ENCODE results near the gene PATZ1.

Gene PATZ1

GRCh38 chr22:31281733-31282132 lies 64.4 kb downstream of the PATZ1 start:
- no peak for DNase-seq

DNA sequence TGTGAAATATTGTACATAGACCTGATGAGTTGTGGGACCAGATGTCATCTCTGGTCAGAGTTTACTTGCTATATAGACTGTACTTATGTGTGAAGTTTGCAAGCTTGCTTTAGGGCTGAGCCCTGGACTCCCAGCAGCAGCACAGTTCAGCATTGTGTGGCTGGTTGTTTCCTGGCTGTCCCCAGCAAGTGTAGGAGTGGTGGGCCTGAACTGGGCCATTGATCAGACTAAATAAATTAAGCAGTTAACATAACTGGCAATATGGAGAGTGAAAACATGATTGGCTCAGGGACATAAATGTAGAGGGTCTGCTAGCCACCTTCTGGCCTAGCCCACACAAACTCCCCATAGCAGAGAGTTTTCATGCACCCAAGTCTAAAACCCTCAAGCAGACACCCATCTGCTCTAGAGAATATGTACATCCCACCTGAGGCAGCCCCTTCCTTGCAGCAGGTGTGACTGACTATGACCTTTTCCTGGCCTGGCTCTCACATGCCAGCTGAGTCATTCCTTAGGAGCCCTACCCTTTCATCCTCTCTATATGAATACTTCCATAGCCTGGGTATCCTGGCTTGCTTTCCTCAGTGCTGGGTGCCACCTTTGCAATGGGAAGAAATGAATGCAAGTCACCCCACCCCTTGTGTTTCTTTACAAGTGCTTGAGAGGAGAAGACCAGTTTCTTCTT lies 66.2 kb downstream of the PATZ1 start:
- DNase-seq, result no peak

DNA sequence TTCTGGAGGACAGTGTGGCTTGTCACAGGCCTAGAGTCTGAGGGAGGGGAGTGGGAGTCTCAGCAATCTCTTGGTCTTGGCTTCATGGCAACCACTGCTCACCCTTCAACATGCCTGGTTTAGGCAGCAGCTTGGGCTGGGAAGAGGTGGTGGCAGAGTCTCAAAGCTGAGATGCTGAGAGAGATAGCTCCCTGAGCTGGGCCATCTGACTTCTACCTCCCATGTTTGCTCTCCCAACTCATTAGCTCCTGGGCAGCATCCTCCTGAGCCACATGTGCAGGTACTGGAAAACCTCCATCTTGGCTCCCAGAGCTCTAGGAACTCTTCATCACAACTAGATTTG lies 66.8 kb downstream of the PATZ1 start:
- no peak for DNase-seq

- DNase-seq, result no peak
Observed at GRCh38 chr22:31278626-31279326, 67.4 kb downstream of the PATZ1 start.

GRCh38 chr22:31278151-31278621 lies 68.0 kb downstream of the PATZ1 start:
- DNase-seq, result no peak

- DNase-seq, result no peak
Observed at GRCh38 chr22:31277741-31278140, 68.4 kb downstream of the PATZ1 start.

- DNase-seq, result no peak
Observed at GRCh38 chr22:31276426-31277167, 69.5 kb downstream of the PATZ1 start.
